ENCODE measurements around the gene MALL.
A peak's percentile ranks its signal among the peaks of the same experiment; 100 is the strongest.
"Not testable (repeated sequence)": the region's sequence is repeated elsewhere in the genome, so short reads cannot be mapped to it uniquely, and the experiment has no call there.

Gene MALL

GRCh38 chr2:110059009-110059693 lies 56.5 kb downstream of the MALL start:
- not testable (repeated sequence) for H3K9me3 ChIP-seq (ENCODE audit: control insufficient read depth, low read length); H3K4me3 ChIP-seq (ENCODE audit: low read length); H3K36me3 ChIP-seq (ENCODE audit: control insufficient read depth, insufficient read depth, low read length, severe bottlenecking); H3K27me3 ChIP-seq (replicated peaks; ENCODE audit: control insufficient read depth, insufficient read depth, low read length); DNase-seq (ENCODE audit: low read depth); H3K9ac ChIP-seq (ENCODE audit: low read length); H3K4me1 ChIP-seq (ENCODE audit: control insufficient read depth, insufficient read depth, low read length)

DNA sequence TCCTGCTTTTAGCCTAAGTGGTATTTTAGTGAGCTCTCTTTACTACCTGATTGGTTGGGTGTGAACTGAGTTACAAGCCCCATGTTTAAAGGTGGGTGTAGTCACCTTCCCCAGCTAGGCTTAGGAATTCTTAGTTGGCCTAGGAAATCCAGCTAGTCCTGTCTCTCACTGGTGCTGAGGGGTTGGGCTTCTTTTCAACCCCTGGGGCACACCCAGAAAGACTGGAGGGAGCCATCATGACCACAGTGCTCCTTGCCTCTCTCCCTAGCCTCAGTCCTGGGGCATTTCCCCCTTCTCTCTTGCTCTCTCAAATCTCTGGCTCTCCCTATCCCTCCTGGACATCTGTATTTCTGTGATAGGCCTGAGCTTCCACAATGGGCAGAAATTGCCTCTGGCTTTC lies 57.6 kb downstream of the MALL start:
- H3K4me3 ChIP-seq (ENCODE audit: low read length); H3K9me3 ChIP-seq (ENCODE audit: control insufficient read depth, low read length); H3K27me3 ChIP-seq (replicated peaks; ENCODE audit: control insufficient read depth, insufficient read depth, low read length); H3K9ac ChIP-seq (ENCODE audit: low read length); H3K4me1 ChIP-seq (ENCODE audit: control insufficient read depth, insufficient read depth, low read length); H3K36me3 ChIP-seq (ENCODE audit: control insufficient read depth, insufficient read depth, low read length, severe bottlenecking); DNase-seq (ENCODE audit: low read depth): not testable (repeated sequence)

- not testable (repeated sequence) for H3K9ac ChIP-seq (ENCODE audit: low read length); H3K4me1 ChIP-seq (ENCODE audit: control insufficient read depth, insufficient read depth, low read length); DNase-seq (ENCODE audit: low read depth)
Measured at GRCh38 chr2:110055819-110056408, 59.7 kb downstream of the MALL start.

DNA sequence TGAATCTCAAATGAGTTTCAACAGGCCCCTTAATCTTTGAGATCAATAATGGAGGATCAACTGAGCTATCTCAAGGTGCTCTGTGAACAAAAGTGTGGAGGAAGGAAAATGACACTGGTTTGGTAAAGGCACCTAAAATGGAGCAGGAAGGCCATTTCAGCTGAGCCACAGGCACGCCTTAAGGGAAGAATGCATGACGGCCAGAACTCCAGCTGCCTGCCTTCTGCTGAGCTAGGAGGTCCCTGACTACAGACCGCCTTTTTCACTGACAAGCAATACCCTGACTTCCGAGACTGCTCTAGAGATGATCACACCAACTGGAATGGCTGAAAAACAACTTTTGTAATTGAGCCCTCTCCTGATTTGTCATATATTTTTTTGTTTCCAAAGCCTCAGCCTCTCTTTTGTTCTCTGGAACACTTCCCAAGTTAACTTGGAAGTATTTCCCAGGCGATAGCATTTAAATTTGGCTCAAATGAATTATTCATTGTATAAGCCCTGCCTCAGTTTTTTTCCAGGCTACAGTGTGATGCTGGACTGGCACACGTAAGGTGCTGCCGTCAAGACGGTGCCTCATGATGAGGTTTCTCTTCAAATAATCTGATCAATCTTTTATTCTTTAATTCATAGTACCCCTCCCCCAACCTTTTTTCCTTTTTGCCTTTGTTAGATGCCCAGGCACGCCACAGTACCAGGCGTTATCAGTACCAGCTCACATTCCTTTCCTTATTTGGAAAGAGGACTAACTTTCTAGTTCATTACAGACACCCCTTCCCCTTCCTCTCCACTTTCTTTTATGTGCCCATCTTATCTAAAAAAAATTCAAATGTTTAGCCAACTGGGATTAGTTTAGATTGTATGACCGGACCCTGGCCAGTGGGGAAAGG lies 60.9 kb downstream of the MALL start:
- H3K4me3 ChIP-seq (ENCODE audit: low read length); H3K4me1 ChIP-seq (ENCODE audit: control insufficient read depth, insufficient read depth, low read length); H3K27me3 ChIP-seq (replicated peaks; ENCODE audit: control insufficient read depth, insufficient read depth, low read length); H3K9me3 ChIP-seq (ENCODE audit: control insufficient read depth, low read length); H3K36me3 ChIP-seq (ENCODE audit: control insufficient read depth, insufficient read depth, low read length, severe bottlenecking): not testable (repeated sequence)
- peak overlapping the region; percentile 42 for H3K9ac ChIP-seq (ENCODE audit: low read length)
- DNase-seq (ENCODE audit: low read depth): peak; percentile 58

More at GRCh38 chr2:110055819-110056408, 59.7 kb downstream of the MALL start:
- not testable (repeated sequence) for H3K27me3 ChIP-seq (replicated peaks; ENCODE audit: control insufficient read depth, insufficient read depth, low read length); H3K36me3 ChIP-seq (ENCODE audit: control insufficient read depth, insufficient read depth, low read length, severe bottlenecking); H3K4me3 ChIP-seq (ENCODE audit: low read length); H3K9me3 ChIP-seq (ENCODE audit: control insufficient read depth, low read length)

DNA sequence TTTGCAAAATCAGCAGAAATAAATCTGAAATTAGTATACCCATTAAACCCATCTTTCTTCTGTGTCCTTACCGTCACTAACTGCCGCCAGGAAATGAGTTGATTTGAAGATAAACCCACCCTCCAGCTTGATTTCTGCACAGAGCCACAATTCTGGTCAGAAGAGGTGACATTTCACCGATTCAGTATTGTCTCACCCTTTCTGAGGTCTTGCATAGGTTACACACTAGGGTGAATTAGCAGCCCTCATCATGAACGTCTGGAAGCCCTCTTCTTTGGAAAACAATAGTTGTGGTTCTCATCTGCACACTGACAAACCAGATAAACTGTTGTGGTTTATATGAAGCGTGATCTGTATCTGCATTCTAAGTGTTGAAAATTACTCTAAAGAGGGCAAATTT lies 61.9 kb downstream of the MALL start:
- H3K9ac ChIP-seq (ENCODE audit: low read length); H3K36me3 ChIP-seq (ENCODE audit: control insufficient read depth, insufficient read depth, low read length, severe bottlenecking); H3K4me3 ChIP-seq (ENCODE audit: low read length); H3K9me3 ChIP-seq (ENCODE audit: control insufficient read depth, low read length); DNase-seq (ENCODE audit: low read depth); H3K4me1 ChIP-seq (ENCODE audit: control insufficient read depth, insufficient read depth, low read length); H3K27me3 ChIP-seq (replicated peaks; ENCODE audit: control insufficient read depth, insufficient read depth, low read length): not testable (repeated sequence)

- DNase-seq (ENCODE audit: low read depth); H3K4me1 ChIP-seq (ENCODE audit: control insufficient read depth, insufficient read depth, low read length); H3K27me3 ChIP-seq (replicated peaks; ENCODE audit: control insufficient read depth, insufficient read depth, low read length); H3K9me3 ChIP-seq (ENCODE audit: control insufficient read depth, low read length); H3K36me3 ChIP-seq (ENCODE audit: control insufficient read depth, insufficient read depth, low read length, severe bottlenecking); H3K9ac ChIP-seq (ENCODE audit: low read length); H3K4me3 ChIP-seq (ENCODE audit: low read length): not testable (repeated sequence)
Measured at GRCh38 chr2:110052166-110052565, 63.5 kb downstream of the MALL start.

DNA sequence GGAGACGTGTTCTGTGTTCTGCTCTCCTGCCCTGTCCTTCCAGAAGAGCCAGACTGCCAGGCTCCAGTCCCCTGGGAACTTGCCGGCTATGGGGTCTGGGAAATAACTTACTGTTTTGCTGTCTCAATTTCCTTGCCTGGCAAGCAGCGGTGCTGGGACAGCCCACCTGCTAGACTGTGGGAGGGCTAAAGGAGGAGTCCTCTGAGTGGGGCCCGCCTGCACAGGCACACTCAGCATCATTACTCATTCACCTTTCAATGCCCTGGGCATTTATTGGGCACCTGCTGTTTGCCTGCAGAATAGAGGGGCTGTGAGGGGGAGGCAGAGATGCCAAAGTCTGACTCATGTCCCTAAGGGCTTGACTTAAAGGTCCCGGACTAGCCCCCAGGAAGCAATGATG lies 65.4 kb downstream of the MALL start:
- DNase-seq (ENCODE audit: low read depth); H3K9ac ChIP-seq (ENCODE audit: low read length); H3K9me3 ChIP-seq (ENCODE audit: control insufficient read depth, low read length); H3K27me3 ChIP-seq (replicated peaks; ENCODE audit: control insufficient read depth, insufficient read depth, low read length); H3K36me3 ChIP-seq (ENCODE audit: control insufficient read depth, insufficient read depth, low read length, severe bottlenecking); H3K4me1 ChIP-seq (ENCODE audit: control insufficient read depth, insufficient read depth, low read length); H3K4me3 ChIP-seq (ENCODE audit: low read length): not testable (repeated sequence)

- not testable (repeated sequence) for H3K4me3 ChIP-seq (ENCODE audit: low read length); H3K9ac ChIP-seq (ENCODE audit: low read length); H3K9me3 ChIP-seq (ENCODE audit: control insufficient read depth, low read length); H3K4me1 ChIP-seq (ENCODE audit: control insufficient read depth, insufficient read depth, low read length); H3K27me3 ChIP-seq (replicated peaks; ENCODE audit: control insufficient read depth, insufficient read depth, low read length); DNase-seq (ENCODE audit: low read depth); H3K36me3 ChIP-seq (ENCODE audit: control insufficient read depth, insufficient read depth, low read length, severe bottlenecking)
Measured at GRCh38 chr2:110049769-110050168, 65.9 kb downstream of the MALL start.

- H3K4me1 ChIP-seq (ENCODE audit: control insufficient read depth, insufficient read depth, low read length); DNase-seq (ENCODE audit: low read depth); H3K9me3 ChIP-seq (ENCODE audit: control insufficient read depth, low read length); H3K4me3 ChIP-seq (ENCODE audit: low read length); H3K27me3 ChIP-seq (replicated peaks; ENCODE audit: control insufficient read depth, insufficient read depth, low read length); H3K9ac ChIP-seq (ENCODE audit: low read length); H3K36me3 ChIP-seq (ENCODE audit: control insufficient read depth, insufficient read depth, low read length, severe bottlenecking): not testable (repeated sequence)
Measured at GRCh38 chr2:110048255-110049197, 67.1 kb downstream of the MALL start.

DNA sequence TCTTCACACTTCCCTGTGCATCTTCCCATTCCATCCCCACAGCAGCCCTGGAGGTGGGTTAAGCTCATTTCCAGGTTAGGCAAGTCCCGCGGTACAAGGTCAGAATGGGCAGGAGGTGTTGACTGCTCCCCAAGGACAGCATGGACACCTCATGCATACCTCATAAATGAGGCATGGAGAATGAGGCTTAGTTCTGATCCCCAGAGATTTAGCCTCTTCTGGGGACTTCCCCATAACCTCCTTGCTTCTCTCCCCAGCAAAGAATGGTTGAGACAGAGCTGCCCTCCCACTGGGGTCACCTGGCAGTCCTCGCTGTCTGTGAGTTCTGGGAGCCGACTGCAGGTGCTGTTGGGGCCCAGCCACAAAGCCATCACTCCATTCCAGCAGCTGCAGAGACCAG lies 68.4 kb downstream of the MALL start:
- not testable (repeated sequence) for H3K4me3 ChIP-seq (ENCODE audit: low read length); H3K4me1 ChIP-seq (ENCODE audit: control insufficient read depth, insufficient read depth, low read length); H3K9ac ChIP-seq (ENCODE audit: low read length); DNase-seq (ENCODE audit: low read depth); H3K9me3 ChIP-seq (ENCODE audit: control insufficient read depth, low read length); H3K27me3 ChIP-seq (replicated peaks; ENCODE audit: control insufficient read depth, insufficient read depth, low read length); H3K36me3 ChIP-seq (ENCODE audit: control insufficient read depth, insufficient read depth, low read length, severe bottlenecking)

All from adipocyte (in vitro differentiated cells).